Ureter (tissue), 1 donor: ENCODE measurements around the gene TANC1. TPM values are rescaled to one million over a fixed set of nuclear protein-coding genes. Genes with fewer than 3 reads are reported as not detected.
A peak's percentile ranks its signal among the peaks of the same experiment; 100 is the strongest.

Experiments used
- DNase-seq: peaks from one replicate; pipeline ENCODE4 v3.0.0-alpha.2; 2020; ENCODE audit warnings: low spot score
- total RNA-seq: library from RNA; stranded (reverse); gene quantifications from one replicate; pipeline ENCODE4 v1.2.4, GENCODE V29; 2023
- donor health status: DM: yes; HTN: yes; CAD: no.

Gene TANC1
- 62.9 TPM for total RNA-seq

DNA sequence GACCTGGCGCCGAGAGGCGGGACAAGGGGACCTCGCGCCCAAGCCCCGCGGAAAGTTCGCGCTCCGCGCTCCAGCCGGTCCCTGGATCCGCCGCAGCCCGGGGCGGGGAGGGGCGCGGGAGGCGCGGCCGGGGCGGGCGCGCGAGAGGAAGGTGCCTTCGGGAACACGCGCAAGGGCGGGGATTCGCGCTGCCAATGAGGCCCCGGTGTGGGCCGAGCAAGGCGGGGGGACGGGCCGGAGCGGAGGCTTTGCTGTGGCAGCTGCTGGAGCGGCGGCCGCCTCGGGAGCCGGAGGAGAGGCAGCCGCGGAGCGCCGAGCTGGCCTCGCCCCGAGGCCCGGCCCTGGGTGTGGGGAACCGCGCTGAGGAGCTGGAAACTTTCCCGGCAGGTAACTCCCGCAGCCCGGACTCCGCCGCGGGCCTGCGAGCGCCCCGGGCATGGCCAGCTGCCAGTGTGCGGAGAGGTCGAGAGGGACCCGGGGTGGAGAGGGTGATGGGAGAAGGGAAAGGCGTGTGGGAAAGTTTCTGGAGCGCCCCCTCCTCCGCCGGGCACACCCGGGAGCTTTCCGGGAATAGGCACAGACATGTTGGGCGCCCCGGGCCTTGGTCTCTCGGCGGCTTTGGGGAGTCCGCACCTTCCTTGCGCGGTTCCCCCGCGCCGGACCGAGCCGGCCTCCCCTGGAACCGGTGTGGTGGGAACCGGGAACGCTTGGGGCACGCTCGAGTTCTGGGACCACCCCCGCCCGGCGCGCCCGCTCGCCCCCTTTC, at the start of gene TANC1:
Gene TANC1 (plus strand): TSS at position 245 of the 766 bp plus-strand sequence. CDS start 97,271 bp downstream, outside the sequence.
- peak; percentile 95 for DNase-seq

DNA sequence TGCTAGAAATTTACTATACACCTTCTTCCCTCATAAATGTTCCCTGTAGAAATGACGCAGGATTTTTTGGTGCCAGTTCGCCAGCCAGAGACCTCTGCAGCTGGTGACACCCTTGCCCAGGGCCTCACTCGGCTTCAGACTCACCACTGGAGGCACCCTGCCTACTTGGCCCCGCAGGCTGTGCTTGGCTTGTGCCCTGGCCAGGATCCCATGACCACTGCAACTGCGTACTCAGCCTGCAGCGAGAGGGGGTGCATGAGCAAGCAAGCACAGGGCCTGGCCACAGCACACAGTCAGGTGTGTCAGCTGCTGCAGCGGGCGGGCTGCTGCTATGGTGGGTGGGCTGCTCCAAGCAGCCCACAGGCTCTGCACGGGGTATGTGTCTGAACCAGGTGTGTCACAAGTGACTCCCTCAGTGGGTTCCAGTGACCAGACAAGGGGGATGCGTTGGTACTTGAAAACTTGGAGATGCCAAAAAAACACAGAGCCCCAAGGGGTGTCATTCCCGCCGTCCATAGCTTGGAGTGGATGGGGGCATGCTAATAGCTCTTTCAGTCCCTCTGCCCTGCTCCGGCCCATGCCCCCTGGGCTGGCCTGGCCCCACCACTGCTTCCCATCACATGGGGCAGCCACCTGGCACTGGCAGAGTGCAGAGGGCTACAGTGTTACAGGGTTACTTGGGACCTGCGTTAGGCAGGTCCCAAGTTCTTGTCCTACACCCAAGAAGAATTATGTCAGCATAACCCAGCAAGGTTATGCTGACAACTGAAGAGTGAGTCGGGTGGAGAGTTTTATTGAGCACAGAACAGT, 46.6 kb upstream of the TANC1 start:
- DNase-seq, result no peak

- DNase-seq, result no peak
These were observed 45.8 kb upstream of the TANC1 start for GRCh38 chr2:158922601-158923000.

- no peak for DNase-seq
These were observed 45.3 kb upstream of the TANC1 start for GRCh38 chr2:158923180-158923594.

- no peak for DNase-seq
These were observed 44.8 kb upstream of the TANC1 start for GRCh38 chr2:158923641-158924040.

DNA sequence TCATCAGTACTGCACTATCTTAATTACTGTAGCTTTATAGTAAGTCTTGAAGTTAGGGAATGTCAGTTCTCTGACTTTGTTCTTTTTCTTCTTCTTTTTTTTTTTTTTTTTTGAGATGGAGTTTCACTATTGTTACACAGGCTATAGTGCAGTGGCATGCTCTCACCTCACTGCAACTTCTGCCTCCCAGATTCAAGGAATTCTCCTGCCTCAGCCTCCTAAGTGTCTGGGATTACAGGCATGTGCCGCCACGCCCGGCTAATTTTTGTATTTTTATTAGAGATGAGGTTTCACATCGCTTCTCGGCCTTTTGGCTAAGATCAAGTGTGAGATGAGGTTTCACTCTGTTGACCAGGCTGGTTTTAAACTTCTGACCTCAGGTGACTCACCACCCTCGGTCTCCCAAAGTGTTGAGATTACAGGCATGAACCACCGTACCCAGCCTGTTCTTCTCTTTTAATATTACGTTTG, 41.9 kb upstream of the TANC1 start:
- no peak for DNase-seq

DNA sequence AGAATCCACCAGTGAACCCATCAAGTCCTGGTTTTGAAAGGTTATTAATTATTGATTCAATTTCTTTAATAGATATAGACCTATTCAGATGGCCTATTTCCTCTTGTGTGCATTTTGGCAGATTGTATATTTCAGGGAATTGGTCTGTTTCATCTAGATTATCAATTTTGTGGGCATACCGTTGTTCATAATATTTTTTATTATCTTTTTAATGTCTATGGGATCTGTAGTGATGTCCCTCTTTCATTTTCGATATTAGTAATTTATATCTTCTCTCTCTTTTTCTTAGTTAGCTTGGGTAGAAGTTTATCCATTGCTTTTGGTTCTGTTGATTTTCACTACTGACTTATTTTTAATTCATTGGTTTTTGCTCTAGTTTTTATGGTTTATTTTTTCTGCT, 39.9 kb upstream of the TANC1 start:
- no peak for DNase-seq

DNA sequence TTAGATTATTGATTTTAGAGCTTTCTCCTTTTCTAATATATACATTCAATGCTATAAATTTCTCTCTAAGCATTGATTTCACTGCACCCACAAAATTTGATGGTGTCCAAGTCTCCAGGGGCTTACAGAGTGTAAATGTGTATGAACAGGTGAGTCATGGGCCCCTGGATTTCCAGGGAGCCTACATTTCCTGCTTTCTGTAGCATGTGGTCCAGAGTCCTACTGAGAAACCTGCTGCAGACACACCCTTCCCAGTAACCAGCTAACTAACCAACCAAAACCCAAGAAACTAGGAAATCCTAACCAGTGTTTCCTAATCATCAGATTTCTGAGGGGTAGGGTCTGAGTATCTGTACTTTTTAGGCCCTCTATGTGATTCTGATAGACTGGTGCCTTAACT, 39.5 kb upstream of the TANC1 start:
- DNase-seq, result no peak

DNA sequence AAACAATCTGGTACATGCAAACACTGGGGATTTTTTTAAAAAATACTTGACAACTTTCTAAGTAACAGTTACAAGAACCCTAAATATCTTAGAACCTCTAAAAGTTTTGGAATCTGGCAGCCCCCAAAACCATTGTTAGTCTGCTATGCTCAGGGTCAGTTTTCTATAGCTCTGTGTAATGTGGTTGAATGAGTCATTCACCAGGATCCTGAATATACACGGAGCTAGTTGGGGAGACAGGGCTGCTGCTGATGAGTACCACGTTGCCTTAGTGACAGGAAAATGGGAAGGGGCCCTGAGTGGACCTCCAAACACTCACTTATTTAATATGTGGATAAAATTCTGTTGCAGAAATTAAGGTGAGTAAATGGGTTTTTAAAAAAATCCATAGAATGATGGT, 36.9 kb upstream of the TANC1 start:
- no peak for DNase-seq

- no peak for DNase-seq
These were observed 36.3 kb upstream of the TANC1 start for GRCh38 chr2:158932131-158932645.

- no peak for DNase-seq
These were observed 34.3 kb upstream of the TANC1 start for GRCh38 chr2:158934170-158934569.

DNA sequence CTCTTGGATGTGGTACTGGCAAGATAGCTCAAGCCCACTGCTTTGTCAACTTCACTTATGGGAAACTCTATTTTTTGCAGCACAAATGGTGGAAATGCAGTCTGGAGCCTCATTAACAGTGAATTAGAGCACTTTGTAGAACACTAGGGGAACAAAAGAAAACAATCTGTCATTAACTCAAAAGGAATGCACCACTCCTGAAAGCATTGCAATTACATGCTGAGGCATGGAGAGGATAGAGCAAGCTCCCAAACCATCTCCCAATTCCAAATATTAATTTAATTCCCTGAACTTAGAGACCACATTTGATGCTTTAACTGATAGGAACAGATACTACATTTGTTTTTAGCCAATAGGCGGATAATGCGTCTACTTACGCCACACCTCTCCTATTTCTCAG, 32.8 kb upstream of the TANC1 start:
- no peak for DNase-seq

GRCh38 chr2:158936978-158937377, 31.5 kb upstream of the TANC1 start:
- DNase-seq, result no peak

- no peak for DNase-seq
These were observed 28.1 kb upstream of the TANC1 start for GRCh38 chr2:158940356-158940755.

DNA sequence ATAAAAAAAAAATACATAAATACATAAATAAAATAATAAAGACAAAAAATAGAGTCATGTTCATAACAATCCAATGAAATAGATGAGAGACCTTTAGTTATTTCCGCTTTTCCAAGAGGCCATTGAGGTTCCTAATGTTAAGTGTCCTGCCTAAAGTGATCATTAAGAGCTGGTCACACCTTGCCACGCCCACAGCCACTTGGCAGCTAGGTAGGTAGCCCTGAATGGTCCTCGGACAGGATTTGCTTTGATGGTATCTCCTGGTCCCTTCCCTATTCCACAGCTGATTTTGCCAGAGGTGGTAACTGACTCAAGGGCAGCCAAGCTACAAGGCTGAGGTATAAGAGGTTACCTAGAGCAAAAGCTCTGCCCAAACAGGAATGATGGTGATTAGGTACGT, 24.5 kb upstream of the TANC1 start:
- no peak for DNase-seq

GRCh38 chr2:158948964-158949699, 19.3 kb upstream of the TANC1 start:
- no peak for DNase-seq

GRCh38 chr2:158953454-158953853, 15.0 kb upstream of the TANC1 start:
- DNase-seq, result no peak

DNA sequence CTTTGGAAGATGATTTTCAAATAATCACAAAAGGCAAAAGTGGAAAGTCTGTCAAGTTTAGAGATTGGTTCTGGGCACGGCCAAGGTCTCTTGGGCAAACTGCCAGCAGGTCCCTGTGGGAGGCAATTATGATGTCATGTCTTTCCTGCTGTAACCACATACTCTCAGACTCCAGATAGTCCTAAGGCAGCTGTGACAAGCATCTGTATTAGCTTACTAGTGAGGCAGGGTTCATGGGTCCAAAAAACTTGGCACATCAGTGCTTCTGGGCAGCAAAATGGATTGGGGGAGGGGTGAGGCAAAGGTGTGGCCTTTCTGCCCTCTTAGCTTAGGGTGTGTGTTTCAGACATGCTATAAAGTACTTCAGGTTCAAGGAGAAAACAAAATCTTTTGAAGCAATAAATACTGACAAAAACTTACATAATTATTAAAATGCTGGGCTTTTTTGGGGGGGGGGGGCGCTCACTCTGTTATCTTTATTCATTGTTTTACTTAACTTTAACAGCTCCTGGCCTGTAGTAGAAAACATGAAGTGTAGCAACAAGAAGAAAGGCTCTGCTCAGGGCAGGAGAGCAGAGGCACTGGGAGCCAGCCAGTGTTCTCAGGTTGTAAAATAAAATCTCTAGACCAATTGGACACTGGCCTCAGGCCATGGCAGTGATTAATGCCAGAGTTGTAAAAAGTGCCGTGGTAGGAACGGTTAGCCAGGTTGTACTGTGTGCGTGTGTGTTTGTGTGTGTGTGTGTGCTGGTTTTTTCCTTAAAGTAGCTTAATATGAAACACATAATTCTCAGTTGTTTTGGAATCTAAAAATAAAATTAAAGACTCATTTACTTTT, 14.3 kb upstream of the TANC1 start:
- DNase-seq, result peak; percentile 80

GRCh38 chr2:158955842-158956365, 12.5 kb upstream of the TANC1 start:
- no peak for DNase-seq

- no peak for DNase-seq
These were observed 10.1 kb upstream of the TANC1 start for GRCh38 chr2:158958365-158958764.

DNA sequence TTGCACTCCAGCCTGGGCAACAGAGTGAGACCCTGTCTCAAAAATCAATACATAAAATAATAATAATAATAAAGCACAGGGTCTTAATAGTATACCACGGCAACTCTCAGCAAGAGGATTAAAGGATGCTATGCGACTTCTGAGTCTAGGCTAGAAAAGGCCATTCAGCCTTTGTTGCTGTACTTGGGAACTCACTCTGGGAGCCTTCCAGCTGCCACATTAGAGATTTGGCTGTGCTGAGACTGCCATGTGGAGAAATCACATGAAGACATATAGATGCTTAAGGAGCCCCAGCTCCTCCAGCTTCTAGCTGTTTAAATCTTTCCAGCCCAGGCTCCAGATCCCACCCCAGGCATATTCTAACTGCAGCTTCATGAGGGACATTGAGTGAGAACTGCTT, 8.2 kb upstream of the TANC1 start:
- DNase-seq, result no peak
